ENCODE data around the gene FRMD4B.
"Not testable (repeated sequence)": the region's sequence is repeated elsewhere in the genome, so short reads cannot be mapped to it uniquely, and the experiment has no call there.

Gene FRMD4B

GRCh38 chr3:69359916-69360315 is 26.0 kb downstream of the FRMD4B start:
- no peak for DNase-seq

GRCh38 chr3:69359339-69359893 is 26.5 kb downstream of the FRMD4B start:
- no peak for DNase-seq

- DNase-seq: no peak
Observed at GRCh38 chr3:69357196-69357595, 28.7 kb downstream of the FRMD4B start.

- no peak for DNase-seq
Observed at GRCh38 chr3:69354948-69355347, 30.9 kb downstream of the FRMD4B start.

- no peak for DNase-seq
Observed at GRCh38 chr3:69353503-69353902, 32.4 kb downstream of the FRMD4B start.

GRCh38 chr3:69353088-69353478 is 32.8 kb downstream of the FRMD4B start:
- DNase-seq: no peak

GRCh38 chr3:69352305-69353087 is 33.4 kb downstream of the FRMD4B start:
- no peak for DNase-seq

GRCh38 chr3:69343875-69344274 is 42.0 kb downstream of the FRMD4B start:
- no peak for DNase-seq

GRCh38 chr3:69342074-69342473 is 43.8 kb downstream of the FRMD4B start:
- no peak for DNase-seq

- no peak for DNase-seq
Observed at GRCh38 chr3:69339760-69340159, 46.1 kb downstream of the FRMD4B start.

GRCh38 chr3:69338911-69339310 is 47.0 kb downstream of the FRMD4B start:
- DNase-seq: no peak

- DNase-seq: no peak
Observed at GRCh38 chr3:69332934-69333333, 53.0 kb downstream of the FRMD4B start.

GRCh38 chr3:69330891-69331400 is 54.9 kb downstream of the FRMD4B start:
- no peak for DNase-seq

- no peak for DNase-seq
Observed at GRCh38 chr3:69329892-69330291, 56.0 kb downstream of the FRMD4B start.

GRCh38 chr3:69328963-69329302 is 57.0 kb downstream of the FRMD4B start:
- DNase-seq: no peak

GRCh38 chr3:69328103-69328962 is 57.6 kb downstream of the FRMD4B start:
- DNase-seq: no peak

GRCh38 chr3:69326855-69327300 is 59.0 kb downstream of the FRMD4B start:
- no peak for DNase-seq

- no peak for DNase-seq
Observed at GRCh38 chr3:69325151-69325550, 60.7 kb downstream of the FRMD4B start.

GRCh38 chr3:69324362-69325025 is 61.4 kb downstream of the FRMD4B start:
- peak; percentile 1 for DNase-seq

GRCh38 chr3:69323941-69324340 is 61.9 kb downstream of the FRMD4B start:
- no peak for DNase-seq

- DNase-seq: not testable (repeated sequence)
Observed at GRCh38 chr3:69322512-69322911, 63.4 kb downstream of the FRMD4B start.

GRCh38 chr3:69322158-69322509 is 63.8 kb downstream of the FRMD4B start:
- DNase-seq: no peak

Data from NCI-H1092 treated with DMSO at 0.1 percent for 48 hours (cell line).